Measurements from ENCODE around the gene SNX25.

- no peak for TF ChIP-seq CTCF (IDR thresholded peaks at IDR 0.05)
- TF ChIP-seq POLR2A (IDR thresholded peaks at IDR 0.05), result no peak
Observed at GRCh38 chr4:185290018-185290607, 80.7 kb downstream of the SNX25 start.

All from esophagus squamous epithelium (tissue), 4 donors.